CD4-positive, alpha-beta memory T cell (primary cell): ENCODE measurements around the gene TSHZ2. TPM values are rescaled to one million over a fixed set of nuclear protein-coding genes. Genes with fewer than 3 reads are reported as not detected.

Experiments used
- CTCF ChIA-PET: fragments of 350-600 bp; sonication (Branson Sonifier 250); formaldehyde crosslinking; loops from one replicate; lab custom pipeline; 2021; ENCODE audit warnings: inconsistent platforms; ENCODE audit not compliant: partially characterized antibody; lab: Charles Lee
- POLR2A ChIA-PET: fragments of 350-600 bp; sonication (Branson Sonifier 250); formaldehyde crosslinking; loops from one replicate; lab custom pipeline; 2021; ENCODE audit not compliant: partially characterized antibody; lab: Charles Lee
- DNase-seq, 5 donors: peaks; one replicate each; pipeline versions ENCODE4 v3.0.0 to v3.0.0-alpha.2; 2020 to 2022; ENCODE audit warnings: mixed read lengths in 1 of 5
- H3K27ac ChIP-seq: one replicate; pipeline ENCODE4 v1.7.0; 2013; ENCODE audit warnings: low read depth, low read length
- H3K27me3 ChIP-seq: 2 replicates; pipeline ENCODE4 v1.7.0; 2013; ENCODE audit warnings: mild to moderate bottlenecking, low read length, moderate library complexity; ENCODE audit not compliant: insufficient read depth
- H3K36me3 ChIP-seq: 2 replicates; pipeline ENCODE4 v1.7.0; 2013; ENCODE audit warnings: mild to moderate bottlenecking, low read length, moderate library complexity; ENCODE audit not compliant: insufficient read depth
- H3K4me1 ChIP-seq: 2 replicates; pipeline ENCODE4 v1.7.0; 2013; ENCODE audit warnings: mild to moderate bottlenecking, low read length, moderate library complexity; ENCODE audit not compliant: insufficient read depth
- H3K4me3 ChIP-seq, 2 donors: one replicate each; pipeline ENCODE4 v1.7.0; 2013; ENCODE audit warnings: low read length in 2 of 2, mild to moderate bottlenecking in 1 of 2
- H3K9me3 ChIP-seq, 2 donors: one replicate each; pipeline ENCODE4 v1.7.0; 2013; ENCODE audit warnings: low read length in 2 of 2, control low read depth in 1 of 2; ENCODE audit not compliant: control insufficient read depth in 1 of 2
- H3K27ac Mint-ChIP-seq, 7 donors: one replicate each; pipeline ENCODE4 v1.8.0; 2020 to 2021; ENCODE audit warnings: mixed read lengths in 7 of 7, mild to moderate bottlenecking in 6 of 7, inconsistent platforms in 3 of 7, moderate library complexity in 3 of 7
- H3K27me3 Mint-ChIP-seq, 2 donors: one replicate each; pipeline ENCODE4 v1.8.0; 2020 to 2021; ENCODE audit warnings: mixed read lengths in 2 of 2
- H3K36me3 Mint-ChIP-seq, 2 donors: one replicate each; pipeline ENCODE4 v1.8.0; 2020 to 2021; ENCODE audit warnings: mixed read lengths in 2 of 2, inconsistent platforms in 1 of 2, mild to moderate bottlenecking in 1 of 2
- H3K4me1 Mint-ChIP-seq, 4 donors: one replicate each; pipeline ENCODE4 v1.8.0; 2020 to 2021; ENCODE audit warnings: mixed read lengths in 4 of 4, mild to moderate bottlenecking in 1 of 4
- H3K4me3 Mint-ChIP-seq, 8 donors: one replicate each; pipeline ENCODE4 v1.8.0; 2020 to 2021; ENCODE audit warnings: mixed read lengths in 8 of 8, mild to moderate bottlenecking in 7 of 8, moderate library complexity in 6 of 8, inconsistent platforms in 3 of 8
- H3K9me3 Mint-ChIP-seq, 8 donors: one replicate each; pipeline ENCODE4 v1.8.0; 2020 to 2021; ENCODE audit warnings: mixed read lengths in 8 of 8, mild to moderate bottlenecking in 5 of 8, inconsistent platforms in 3 of 8, moderate library complexity in 1 of 8
- intact Hi-C: fragments of 100-400 bp; cut with micrococcal nuclease; formaldehyde crosslinking; loops from one replicate; pipeline ENCODE4 v1.15.1; 2023
- polyA plus RNA-seq, 2 donors: library from polyadenylated mRNA; unstranded; fragments of 300-500 nt; fragmentation: Illumina TruSeq; gene quantifications; one replicate each; pipeline ENCODE4 v1.2.3, GENCODE V29; 2021
- total RNA-seq, 2 experiments: library from RNA; stranded (reverse); gene quantifications; one replicate each; pipeline ENCODE4 v1.2.3, GENCODE V29; 2021

TSHZ2 gene
- total and polyA plus RNA-seq, 4 experiments from 2014 or later = 2.3 to 31.8 (median 17.1) TPM

DNA sequence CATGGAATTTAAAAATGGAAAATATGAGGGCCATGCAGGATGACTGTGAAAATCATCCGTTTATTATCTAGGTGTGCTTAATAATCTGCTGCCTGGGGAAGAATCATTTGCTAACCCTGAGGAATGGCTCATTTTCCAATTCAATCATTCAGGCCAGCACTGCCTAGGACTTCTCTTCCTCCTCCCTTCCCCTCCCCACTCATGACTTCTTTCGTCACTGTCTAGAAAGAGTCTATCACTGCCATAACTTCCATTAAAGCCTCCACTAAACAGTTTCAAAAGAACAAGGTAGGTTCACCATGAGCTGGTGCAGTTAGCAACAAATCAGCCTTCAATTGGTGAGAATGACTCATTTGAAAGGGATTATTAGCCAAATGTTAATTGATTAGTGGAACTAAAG is 43.9 kb downstream of the TSHZ2 start:
- H3K9me3 Mint-ChIP-seq = peaks cover 2 to 17% (median 10%) of the 10 kb centered on the region in 8 donors
- Histone ChIP-seq H3K9me3 (no peaks in the 10 kb centered on the region), H3K4me1 (no peaks in the 10 kb centered on the region), H3K27ac (no peak overlapping the region), H3K27me3 (no peaks in the 10 kb centered on the region), H3K4me3 (no peak overlapping the region), H3K36me3 (no peaks in the 10 kb centered on the region)
- peaks cover 0 to 12% (median 3%) of the 10 kb centered on the region in 4 donors for H3K4me1 Mint-ChIP-seq
- H3K36me3 Mint-ChIP-seq = peaks cover 3 to 18% of the 10 kb centered on the region in 2 donors
- H3K27me3 Mint-ChIP-seq = peaks cover 0 to 9% of the 10 kb centered on the region in 2 donors
- CTCF ChIA-PET = no interaction called here
- H3K27ac Mint-ChIP-seq = no peak overlapping the region
- POLR2A ChIA-PET = no interaction called here
- no peak overlapping the region for H3K4me3 Mint-ChIP-seq
- DNase-seq = no peak
- intact Hi-C loops = no loop called here

DNA sequence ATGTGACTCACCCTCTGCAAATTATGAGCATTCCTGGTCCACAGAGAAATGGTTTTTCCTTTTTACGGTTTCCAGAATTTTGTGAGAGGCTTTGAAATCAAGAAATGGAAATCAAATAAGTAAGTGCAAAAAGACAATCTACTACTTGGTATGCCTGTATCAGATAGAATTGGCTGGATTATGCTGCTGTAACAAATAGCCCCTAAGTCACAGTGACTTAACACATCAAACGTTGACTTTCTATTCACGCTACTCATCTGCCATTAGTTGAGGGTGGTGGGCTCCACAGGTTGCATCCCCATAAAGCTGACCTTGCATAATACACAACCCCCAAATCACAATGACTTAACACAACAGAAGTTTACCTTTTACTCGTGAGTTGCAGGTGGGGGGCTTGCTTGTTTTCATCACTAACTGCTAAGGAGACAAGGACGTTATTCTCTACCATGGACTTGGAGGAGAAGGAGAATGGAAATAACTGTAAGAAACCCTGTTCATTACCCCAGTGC is 44.4 kb downstream of the TSHZ2 start:
- no peak overlapping the region for H3K4me3 Mint-ChIP-seq
- H3K4me1 ChIP-seq = no peaks in the 10 kb centered on the region
- peaks cover 3 to 18% of the 10 kb centered on the region in 2 donors for H3K36me3 Mint-ChIP-seq
- POLR2A ChIA-PET = no interaction called here
- H3K36me3 ChIP-seq = no peaks in the 10 kb centered on the region
- H3K27ac ChIP-seq = no peak overlapping the region
- DNase-seq = no peak
- intact Hi-C loops = no loop called here
- peaks cover 0 to 10% of the 10 kb centered on the region in 2 donors for H3K27me3 Mint-ChIP-seq
- H3K4me3 ChIP-seq = no peak overlapping the region
- H3K27ac Mint-ChIP-seq = no peak overlapping the region
- peaks cover 1 to 16% (median 6%) of the 10 kb centered on the region in 4 donors for H3K4me1 Mint-ChIP-seq
- H3K9me3 Mint-ChIP-seq = peaks cover 2 to 17% (median 10%) of the 10 kb centered on the region in 8 donors
- CTCF ChIA-PET = no interaction called here
- H3K27me3 ChIP-seq = no peaks in the 10 kb centered on the region
- no peaks in the 10 kb centered on the region for H3K9me3 ChIP-seq

DNA sequence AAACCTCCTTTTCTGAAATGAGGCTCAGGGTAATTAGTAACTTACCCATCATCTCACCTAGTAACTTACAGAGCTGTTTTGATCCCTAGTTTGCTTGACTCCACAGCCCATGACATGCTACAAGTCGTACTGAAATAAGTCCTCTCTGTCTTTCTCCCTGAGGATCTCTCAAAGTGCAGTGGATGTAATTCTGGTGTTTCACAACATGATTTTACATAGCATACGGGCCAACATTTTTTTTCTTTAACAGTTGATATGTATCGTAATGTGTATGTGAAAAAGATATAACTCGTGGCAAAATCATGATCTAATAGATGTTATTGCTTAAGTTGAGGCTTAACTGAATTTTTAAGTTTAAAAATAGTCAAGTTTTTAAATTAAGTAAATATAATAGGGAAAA is 45.0 kb downstream of the TSHZ2 start:
- intact Hi-C loops = no loop called here
- Histone ChIP-seq H3K36me3 (no peaks in the 10 kb centered on the region), H3K4me1 (no peaks in the 10 kb centered on the region), H3K27ac (no peak overlapping the region), H3K4me3 (no peak overlapping the region), H3K9me3 (no peaks in the 10 kb centered on the region), H3K27me3 (no peaks in the 10 kb centered on the region)
- Mint-ChIP-seq H3K9me3 (peaks cover 2 to 17% (median 10%) of the 10 kb centered on the region in 8 donors), H3K4me1 (peaks cover 8 to 20% (median 9%) of the 10 kb centered on the region in 4 donors), H3K4me3 (no peak overlapping the region), H3K36me3 (peaks cover 3 to 18% of the 10 kb centered on the region in 2 donors), H3K27me3 (peaks cover 0 to 10% of the 10 kb centered on the region in 2 donors), H3K27ac (no peak overlapping the region)
- CTCF ChIA-PET = no interaction called here
- POLR2A ChIA-PET = no interaction called here
- DNase-seq = no peak

DNA sequence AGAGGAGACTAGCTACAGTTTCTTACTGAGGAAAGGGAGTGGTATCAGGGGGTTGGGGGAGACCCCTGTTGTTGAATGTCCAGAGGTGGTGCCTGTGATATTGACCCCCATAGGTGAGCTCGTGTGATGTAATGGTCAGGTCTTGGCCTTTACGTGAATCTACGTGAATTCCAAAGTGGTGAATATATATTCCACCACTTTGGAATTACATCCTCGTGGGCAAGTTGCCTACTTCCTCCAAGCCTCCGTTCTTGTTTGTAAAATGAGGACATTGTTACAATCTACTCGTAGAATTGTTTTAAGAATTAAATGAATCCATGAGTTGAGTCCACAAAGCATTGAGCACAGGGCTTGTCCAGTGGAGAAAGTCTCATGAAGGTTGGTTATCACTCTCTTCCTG is 47.3 kb downstream of the TSHZ2 start:
- Mint-ChIP-seq H3K9me3 (peaks cover 2 to 10% (median 7%) of the 10 kb centered on the region in 8 donors), H3K36me3 (peaks cover 2 to 7% of the 10 kb centered on the region in 2 donors), H3K4me3 (no peak overlapping the region), H3K27me3 (peaks cover 0 to 7% of the 10 kb centered on the region in 2 donors), H3K27ac (peak overlapping the region in 1 of 7 donors; percentile 23), H3K4me1 (peaks cover 9 to 30% (median 20%) of the 10 kb centered on the region in 4 donors)
- intact Hi-C loops = no loop called here
- H3K27me3 ChIP-seq = no peaks in the 10 kb centered on the region
- ChIA-PET POLR2A (no interaction called here), CTCF (no interaction called here)
- H3K27ac ChIP-seq = no peak overlapping the region
- no peaks in the 10 kb centered on the region for H3K9me3 ChIP-seq
- no peak for DNase-seq
- no peaks in the 10 kb centered on the region for H3K36me3 ChIP-seq
- no peak overlapping the region for H3K4me3 ChIP-seq
- H3K4me1 ChIP-seq = peaks cover 10% of the 10 kb centered on the region

DNA sequence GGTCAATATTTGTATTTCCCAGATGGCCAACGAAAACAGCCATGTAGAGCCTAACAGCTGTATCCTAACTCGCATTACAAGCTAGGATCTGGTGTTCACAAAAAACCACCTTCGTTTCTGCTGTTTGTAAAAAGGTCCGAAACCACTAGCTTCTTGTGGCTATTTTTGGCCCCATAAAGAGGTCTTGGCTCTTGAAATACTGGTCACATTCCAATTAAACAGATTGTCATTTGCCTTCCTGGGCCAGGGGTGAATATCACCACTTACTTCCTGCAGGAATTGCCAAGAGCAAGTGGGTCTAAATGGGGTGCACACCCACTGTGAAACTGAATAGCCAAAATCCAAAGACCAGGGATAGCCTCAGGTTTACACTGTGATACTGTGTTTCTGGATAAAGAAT is 48.2 kb downstream of the TSHZ2 start:
- Mint-ChIP-seq H3K9me3 (peaks cover 0 to 4% (median 2%) of the 10 kb centered on the region in 8 donors), H3K36me3 (no peaks in the 10 kb centered on the region), H3K27me3 (peaks cover 0 to 5% of the 10 kb centered on the region in 2 donors), H3K4me1 (peaks cover 9 to 32% (median 20%) of the 10 kb centered on the region in 4 donors), H3K4me3 (no peak overlapping the region), H3K27ac (no peak overlapping the region)
- Histone ChIP-seq H3K36me3 (no peaks in the 10 kb centered on the region), H3K27me3 (no peaks in the 10 kb centered on the region), H3K9me3 (no peaks in the 10 kb centered on the region), H3K27ac (no peak overlapping the region), H3K4me1 (peaks cover 10% of the 10 kb centered on the region), H3K4me3 (no peak overlapping the region)
- ChIA-PET POLR2A (no interaction called here), CTCF (interaction anchor here (0.9 to 1.6 kb wide), 2 partner anchors 12 to 19 kb away, joined by 3 to 4 read pairs; no protein-coding TSS in a partner anchor)
- intact Hi-C loops = loop anchor here (5.0 to 10.0 kb wide), 2 partner anchors 48 to 194 kb away; partner anchors contain the start of gene TSHZ2
- no peak for DNase-seq

DNA sequence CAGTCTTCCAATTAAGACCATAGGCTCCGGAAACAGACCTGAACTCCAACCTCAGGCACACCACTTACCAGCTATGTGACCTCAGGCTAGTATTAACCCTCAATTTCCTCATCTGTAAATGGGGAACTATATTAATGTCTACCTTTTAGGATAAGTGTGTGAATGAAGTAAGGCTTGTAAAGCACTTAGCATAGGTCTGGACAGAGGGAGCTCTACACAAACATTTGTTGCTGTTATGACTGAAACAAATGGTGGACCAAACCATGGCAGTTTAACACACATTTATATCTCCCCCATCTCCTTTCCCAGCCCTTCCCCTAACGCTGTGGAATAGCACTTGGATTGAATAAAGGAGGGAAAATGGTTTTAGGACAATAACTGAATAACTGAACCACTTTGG is 48.7 kb downstream of the TSHZ2 start:
- no peaks in the 10 kb centered on the region for H3K27me3 ChIP-seq
- H3K4me3 ChIP-seq = no peak overlapping the region
- DNase-seq = no peak
- no peak overlapping the region for H3K27ac ChIP-seq
- intact Hi-C loops = loop anchor here (5.0 to 10.0 kb wide), 2 partner anchors 49 to 194 kb away; partner anchors contain the start of gene TSHZ2
- POLR2A ChIA-PET = no interaction called here
- H3K4me1 ChIP-seq = peaks cover 10% of the 10 kb centered on the region
- no peak overlapping the region for H3K27ac Mint-ChIP-seq
- H3K36me3 ChIP-seq = no peaks in the 10 kb centered on the region
- no peak overlapping the region for H3K4me3 Mint-ChIP-seq
- no peaks in the 10 kb centered on the region for H3K36me3 Mint-ChIP-seq
- H3K27me3 Mint-ChIP-seq = peaks cover 0 to 8% of the 10 kb centered on the region in 2 donors
- H3K9me3 ChIP-seq = no peaks in the 10 kb centered on the region
- CTCF ChIA-PET = interaction anchor here (0.9 to 1.6 kb wide), 2 partner anchors 12 to 19 kb away, joined by 3 to 4 read pairs; no protein-coding TSS in a partner anchor
- peaks cover 0 to 4% (median 2%) of the 10 kb centered on the region in 8 donors for H3K9me3 Mint-ChIP-seq
- peaks cover 9 to 32% (median 20%) of the 10 kb centered on the region in 4 donors for H3K4me1 Mint-ChIP-seq

DNA sequence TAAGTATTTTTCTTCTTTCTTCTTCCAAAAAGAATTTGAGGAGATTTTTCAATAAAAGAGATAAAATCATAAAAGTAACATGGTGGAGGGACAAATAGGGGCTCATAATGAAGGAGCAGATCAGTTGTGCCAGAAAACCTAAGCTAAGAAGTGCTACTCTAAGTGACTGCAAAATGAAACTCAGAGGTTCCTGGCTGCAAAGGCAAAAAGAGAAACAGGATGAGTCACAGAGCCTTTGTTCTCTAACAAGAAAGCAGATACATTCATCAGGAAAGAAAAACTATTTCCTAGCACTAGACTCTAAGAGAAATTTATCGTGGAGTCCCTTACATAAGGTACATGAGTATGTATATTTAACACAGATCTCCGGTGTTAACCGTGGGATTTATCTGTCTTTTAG is 49.8 kb downstream of the TSHZ2 start:
- Histone ChIP-seq H3K27ac (no peak overlapping the region), H3K4me1 (peaks cover 10% of the 10 kb centered on the region), H3K9me3 (no peaks in the 10 kb centered on the region), H3K27me3 (no peaks in the 10 kb centered on the region), H3K4me3 (no peak overlapping the region), H3K36me3 (no peaks in the 10 kb centered on the region)
- DNase-seq = peak in 1 of 5 donors; percentile 20
- Mint-ChIP-seq H3K36me3 (no peaks in the 10 kb centered on the region), H3K27ac (peak overlapping the region in 5 of 7 donors; percentile 42 to 87 (median 54)), H3K27me3 (peaks cover 2 to 9% of the 10 kb centered on the region in 2 donors), H3K4me3 (peak overlapping the region in 6 of 8 donors; percentile 32 to 65 (median 49)), H3K4me1 (peaks cover 7 to 35% (median 20%) of the 10 kb centered on the region in 4 donors), H3K9me3 (peaks cover 0 to 3% (median 0%) of the 10 kb centered on the region in 8 donors)
- intact Hi-C loops = loop anchor here (5.0 to 10.0 kb wide), 2 partner anchors 50 to 193 kb away; partner anchors contain the start of gene TSHZ2
- ChIA-PET POLR2A (interaction anchor here (1.2 kb wide), 1 partner anchor 21 kb away, joined by 3 read pairs; no protein-coding TSS in a partner anchor), CTCF (no interaction called here)
